GM21528 (cell line): Measurements from ENCODE around the gene DNAJB14.

Experiments
- ATAC-seq: cut with Tn5 transposase; IDR thresholded peaks from one replicate; pipeline ENCODE4 v1.9.1; 2021; ENCODE audit warnings: mild to moderate bottlenecking, moderate library complexity; ENCODE audit not compliant: unreplicated experiment, low FRiP score

Gene DNAJB14

GRCh38 chr4:99875071-99875470 lies 71.3 kb downstream of the DNAJB14 start:
- ATAC-seq, result no peak

GRCh38 chr4:99872570-99872969 lies 73.8 kb downstream of the DNAJB14 start:
- no peak for ATAC-seq

GRCh38 chr4:99868126-99868596 lies 78.3 kb downstream of the DNAJB14 start:
- ATAC-seq, result no peak

- no peak for ATAC-seq
These were observed 82.6 kb downstream of the DNAJB14 start for GRCh38 chr4:99863804-99864203.

- ATAC-seq, result no peak
These were observed 85.1 kb downstream of the DNAJB14 start for GRCh38 chr4:99861120-99861905.

- no peak for ATAC-seq
These were observed 85.9 kb downstream of the DNAJB14 start for GRCh38 chr4:99860521-99860920.

- ATAC-seq, result peak; percentile 35
These were observed 86.8 kb downstream of the DNAJB14 start for GRCh38 chr4:99859618-99860017.

- ATAC-seq, result no peak
These were observed 89.1 kb downstream of the DNAJB14 start for GRCh38 chr4:99857307-99857706.

- ATAC-seq, result no peak
These were observed 90.3 kb downstream of the DNAJB14 start for GRCh38 chr4:99856166-99856565.

GRCh38 chr4:99855678-99856077 lies 90.7 kb downstream of the DNAJB14 start:
- ATAC-seq, result peak; percentile 54

- ATAC-seq, result no peak
These were observed 92.4 kb downstream of the DNAJB14 start for GRCh38 chr4:99853999-99854398.

GRCh38 chr4:99853190-99853589 lies 93.2 kb downstream of the DNAJB14 start:
- ATAC-seq, result no peak

- no peak for ATAC-seq
These were observed 94.1 kb downstream of the DNAJB14 start for GRCh38 chr4:99852199-99852749.

- ATAC-seq, result peak; percentile 40
These were observed 97.8 kb downstream of the DNAJB14 start for GRCh38 chr4:99848591-99849001.

GRCh38 chr4:99847362-99847976 lies 98.9 kb downstream of the DNAJB14 start:
- peak; percentile 71 for ATAC-seq

- ATAC-seq, result no peak
These were observed 99.5 kb downstream of the DNAJB14 start for GRCh38 chr4:99846891-99847290.
